Measurements from ENCODE around the gene MAGEA8.

DNA sequence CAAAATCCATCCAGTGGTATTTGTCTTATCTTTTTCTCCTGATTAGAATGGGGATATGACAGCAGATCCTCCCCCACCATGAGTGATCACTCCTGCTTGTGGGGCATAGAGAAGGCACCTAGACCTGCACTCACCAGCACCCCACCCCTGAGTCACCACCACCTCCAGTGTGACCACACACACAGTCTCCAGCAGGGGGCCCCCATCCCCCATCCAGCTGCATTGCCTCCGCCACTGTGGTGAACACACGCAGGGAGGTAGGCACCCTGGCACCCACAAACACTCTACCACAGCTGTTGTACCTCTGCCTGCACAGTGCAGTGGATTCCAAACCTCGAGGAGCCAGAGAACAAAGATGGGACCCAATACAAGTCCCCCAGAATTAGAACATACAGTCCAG is 9.0 kb upstream of the MAGEA8 start:
- TF ChIP-seq EZH2 (IDR thresholded peaks at IDR 0.05; ENCODE audit: borderline replicate concordance, low read depth, low read length, severe bottlenecking) (no peak), CTCF (IDR thresholded peaks at IDR 0.05; ENCODE audit: borderline replicate concordance, extremely low read depth, low read length, poor library complexity, severe bottlenecking) (peak; percentile 65)

Measured in DND-41 (cell line).